ENCODE data around the gene CCL18. TPM values are rescaled to one million over a fixed set of nuclear protein-coding genes. Genes with fewer than 3 reads are reported as not detected.

The CCL18 gene
- total RNA-seq, 1 experiment from 2014 or later: not detected

GRCh38 chr17:36089339-36089865 lies 25.3 kb downstream of the CCL18 start:
- Histone ChIP-seq H3K18ac (ENCODE audit: insufficient read length, low read depth, low read length) (no peak overlapping the region), H3K79me1 (ENCODE audit: insufficient read depth, low read depth, low read length, poor library complexity, severe bottlenecking) (no peaks in the 10 kb centered on the region), H2BK120ac (ENCODE audit: low read depth, low read length, poor library complexity, severe bottlenecking) (no peak overlapping the region), H3T11ph (ENCODE audit: low read length) (no peak overlapping the region), H3K4ac (ENCODE audit: low read depth, low read length) (no peak overlapping the region), H3K56ac (ENCODE audit: insufficient read length, low read depth, low read length) (no peak overlapping the region), H3K9ac (ENCODE audit: extremely low read depth, insufficient read length, low read length) (no peak overlapping the region), H3K4me1 (ENCODE audit: insufficient read depth, low read length) (no peaks in the 10 kb centered on the region; the same call in 1 of the 2 replicates), H2BK5ac (ENCODE audit: insufficient read length, low read length) (no peak overlapping the region), H3K4me2 (ENCODE audit: insufficient read depth, insufficient read length, low read length) (no peak overlapping the region), H2BK15ac (ENCODE audit: low read depth, low read length) (no peak overlapping the region), H2BK20ac (ENCODE audit: low read depth, low read length, poor library complexity, severe bottlenecking) (no peak overlapping the region), H2AK5ac (ENCODE audit: insufficient read length, low read length) (no peak overlapping the region), H2BK12ac (ENCODE audit: insufficient read length, low read depth, low read length) (no peak overlapping the region), H4K5ac (ENCODE audit: insufficient read length, low read depth, low read length) (no peak overlapping the region), H3K27me3 (ENCODE audit: insufficient read depth, low read length) (no peaks in the 10 kb centered on the region), H3K79me2 (ENCODE audit: insufficient read depth, low read length) (no peaks in the 10 kb centered on the region), H3K27ac (ENCODE audit: insufficient read length, low read depth, low read length) (no peak overlapping the region), H3K9me3 (ENCODE audit: control insufficient read depth, low read depth, low read length) (no peaks in the 10 kb centered on the region), H4K20me1 (ENCODE audit: control insufficient read depth, insufficient read depth, insufficient read length) (no peaks in the 10 kb centered on the region), H2AFZ (ENCODE audit: low read length) (peak overlapping the region; percentile 48), H4K8ac (replicated peaks; ENCODE audit: insufficient read length, low read depth, low read length) (no peak overlapping the region), H3K23ac (ENCODE audit: insufficient read length, low read depth, low read length) (no peak overlapping the region), H3K14ac (ENCODE audit: insufficient read depth, low read length) (no peak overlapping the region), H3K23me2 (ENCODE audit: insufficient read length, low read depth, low read length, poor library complexity, severe bottlenecking) (no peaks in the 10 kb centered on the region), H4K91ac (ENCODE audit: insufficient read length, low read depth, low read length) (no peak overlapping the region)
- Mint-ChIP-seq H3K27ac (peak overlapping the region in 2 of 3 experiments; percentile 29 to 46; a peak in 2 of 7 replicates), H3K27me3 (ENCODE audit: low read depth) (peaks cover 8% of the 10 kb centered on the region), H3K4me3 (no peak overlapping the region), H3K36me3 (ENCODE audit: insufficient read depth in 1 of 3, low read depth in 3 of 3) (no peaks in the 10 kb centered on the region), H3K9me3 (no peaks in the 10 kb centered on the region), H3K4me1 (peaks cover 18% of the 10 kb centered on the region in 2 experiments)
- DNase-seq: no peak
- no CpG with 5 or more reads among the region's 4 CpGs for WGBS (ENCODE audit: extremely low coverage, insufficient read length, low lambda C conversion rate)
- TF ChIP-seq CTCF (conservative IDR thresholded peaks at IDR 0.05): no peak
